Liver (tissue), 9 donors: Measurements from ENCODE around the gene GABARAPL1. TPM values are rescaled to one million over a fixed set of nuclear protein-coding genes. Genes with fewer than 3 reads are reported as not detected.

Experiments
- DNase-seq: peaks from one replicate; pipeline ENCODE4 v3.0.0-alpha.2; 2017; ENCODE audit warnings: low spot score
- H3K27ac ChIP-seq, 2 donors: one replicate each; pipeline ENCODE4 v1.7.0; 2013; ENCODE audit warnings: inconsistent platforms in 2 of 2, low read length in 2 of 2, control low read depth in 1 of 2, low read depth in 1 of 2, mild to moderate bottlenecking in 1 of 2
- H3K27me3 ChIP-seq, 4 donors: one replicate each; pipeline versions ENCODE4 v1.6.1 to v1.7.0; 2013; ENCODE audit warnings: low read length in 3 of 4, inconsistent platforms in 1 of 4, mild to moderate bottlenecking in 1 of 4, moderate library complexity in 1 of 4; ENCODE audit not compliant: control insufficient read depth in 4 of 4, insufficient read depth in 4 of 4
- H3K36me3 ChIP-seq, 4 donors: one replicate each; pipeline versions ENCODE4 v1.6.1 to v1.7.0; 2013; ENCODE audit warnings: low read length in 3 of 4, mild to moderate bottlenecking in 3 of 4, low read depth in 1 of 4, moderate library complexity in 1 of 4; ENCODE audit not compliant: control insufficient read depth in 4 of 4, insufficient read depth in 3 of 4
- H3K4me1 ChIP-seq, 4 donors: one replicate each; pipeline versions ENCODE4 v1.6.1 to v1.7.0; 2013; ENCODE audit warnings: low read length in 3 of 4, mild to moderate bottlenecking in 3 of 4, moderate library complexity in 1 of 4; ENCODE audit not compliant: control insufficient read depth in 4 of 4, insufficient read depth in 4 of 4
- H3K4me3 ChIP-seq, 3 donors: one replicate each; pipeline versions ENCODE4 v1.6.1 to v1.7.0; 2013; ENCODE audit warnings: low read length in 3 of 3, control low read depth in 1 of 3, low read depth in 1 of 3, mild to moderate bottlenecking in 1 of 3
- H3K9ac ChIP-seq, 2 donors: one replicate each; pipeline ENCODE4 v1.7.0; 2013; ENCODE audit warnings: low read length in 2 of 2, mild to moderate bottlenecking in 2 of 2, moderate library complexity in 2 of 2, control low read depth in 1 of 2, low read depth in 1 of 2
- H3K9me3 ChIP-seq, 4 donors: one replicate each; pipeline versions ENCODE4 v1.6.1 to v1.7.0; 2013; ENCODE audit warnings: low read length in 3 of 4; ENCODE audit not compliant: control insufficient read depth in 4 of 4
- ATF3 ChIP-seq: IDR thresholded peaks from 2 replicates; pipeline ENCODE4 v1.6.1; 2016; ENCODE audit warnings: antibody characterized with exemption
- CTCF ChIP-seq: fragments of 150-350 bp; IDR thresholded peaks from 2 replicates; pipeline ENCODE4 v1.5.1; 2017; ENCODE audit warnings: improper control_type of control experiment, low read depth, low read length; ENCODE audit not compliant: missing input control
- EGR1 ChIP-seq, 2 donors: IDR thresholded peaks; 2 replicates each; pipeline ENCODE4 v1.6.1; 2016 to 2018; ENCODE audit warnings: antibody characterized with exemption in 2 of 2, low read depth in 2 of 2
- FOXA1 ChIP-seq: IDR thresholded peaks from 2 replicates; pipeline ENCODE4 v1.6.1; 2016; ENCODE audit warnings: antibody characterized with exemption
- FOXA2 ChIP-seq: IDR thresholded peaks from 2 replicates; pipeline ENCODE4 v1.6.1; 2016; ENCODE audit warnings: antibody characterized with exemption
- GABPA ChIP-seq, 2 donors: IDR thresholded peaks in 1 of 2; conservative IDR thresholded peaks in 1 of 2; 2 replicates each; pipeline ENCODE4 v1.6.1; 2016; ENCODE audit warnings: antibody characterized with exemption in 2 of 2, mild to moderate bottlenecking in 1 of 2, moderate library complexity in 1 of 2
- HNF4A ChIP-seq, 2 donors: conservative IDR thresholded peaks; 2 replicates each; pipeline ENCODE4 v1.6.1; 2016; ENCODE audit warnings: antibody characterized with exemption in 2 of 2, mild to moderate bottlenecking in 2 of 2
- HNF4G ChIP-seq: IDR thresholded peaks from 2 replicates; pipeline ENCODE4 v1.6.1; 2016; ENCODE audit warnings: antibody characterized with exemption
- JUND ChIP-seq, 2 donors: IDR thresholded peaks; 2 replicates each; pipeline ENCODE4 v1.6.1; 2016; ENCODE audit warnings: antibody characterized with exemption in 2 of 2
- MAX ChIP-seq: IDR thresholded peaks from 2 replicates; pipeline ENCODE4 v1.6.1; 2016; ENCODE audit warnings: antibody characterized with exemption
- NR2F2 ChIP-seq: IDR thresholded peaks from 2 replicates; pipeline ENCODE4 v1.6.1; 2016; ENCODE audit warnings: antibody characterized with exemption
- RAD21 ChIP-seq, 2 donors: IDR thresholded peaks; 2 replicates each; pipeline ENCODE4 v1.6.1; 2016; ENCODE audit warnings: antibody characterized with exemption in 2 of 2, mild to moderate bottlenecking in 2 of 2
- REST ChIP-seq: IDR thresholded peaks from 2 replicates; pipeline ENCODE4 v1.6.1; 2016; ENCODE audit warnings: antibody characterized with exemption, mild to moderate bottlenecking
- RXRA ChIP-seq, 2 donors: IDR thresholded peaks; 2 replicates each; pipeline ENCODE4 v1.6.1; 2017 to 2018; ENCODE audit warnings: antibody characterized with exemption in 2 of 2, mild to moderate bottlenecking in 1 of 2
- SP1 ChIP-seq: IDR thresholded peaks from 2 replicates; pipeline ENCODE4 v1.6.1; 2018; ENCODE audit warnings: antibody characterized with exemption, mild to moderate bottlenecking
- TAF1 ChIP-seq: conservative IDR thresholded peaks from 2 replicates; pipeline ENCODE4 v1.6.1; 2016; ENCODE audit warnings: antibody characterized with exemption, mild to moderate bottlenecking
- YY1 ChIP-seq: IDR thresholded peaks from 2 replicates; pipeline ENCODE4 v1.6.1; 2016; ENCODE audit warnings: antibody characterized with exemption, mild to moderate bottlenecking
- ZBTB33 ChIP-seq: IDR thresholded peaks from 2 replicates; pipeline ENCODE4 v1.6.1; 2016; ENCODE audit warnings: antibody characterized with exemption
- WGBS: extraction: QIAGEN DNeasy Blood & Tissue Kit; methylation state at CpG from one replicate; pipeline ENCODE4 v1.1.7; 2013; 5-methylcytosine and 5-hydroxymethylcytosine counted together
- polyA plus RNA-seq, 2 donors: library from polyadenylated mRNA; stranded (reverse) in 1 of 2; unstranded in 1 of 2; fragments of 200-250 nt in 1 of 2; fragments of >200 nt in 1 of 2; fragmentation: Nextera tagmentation in 1 of 2; extraction: Ambion mirVana in 1 of 2; gene quantifications; one replicate each; pipeline versions ENCODE4 v1.2.1 to v1.2.3, GENCODE V29; 2013 to 2015
- total RNA-seq, 2 donors: library from RNA; depleted of rRNA; stranded (reverse); fragments of >200 nt; gene quantifications; one replicate each; pipeline ENCODE4 v1.2.3, GENCODE V29; 2014
- donor health status: healthy.
- donor health status: healthy.
- donor health status: healthy.
- donor health status: healthy.
- donor health status: healthy.

The GABARAPL1 gene
- total and polyA plus RNA-seq, 4 donors = 18.0 to 118 (median 53.0) TPM

DNA sequence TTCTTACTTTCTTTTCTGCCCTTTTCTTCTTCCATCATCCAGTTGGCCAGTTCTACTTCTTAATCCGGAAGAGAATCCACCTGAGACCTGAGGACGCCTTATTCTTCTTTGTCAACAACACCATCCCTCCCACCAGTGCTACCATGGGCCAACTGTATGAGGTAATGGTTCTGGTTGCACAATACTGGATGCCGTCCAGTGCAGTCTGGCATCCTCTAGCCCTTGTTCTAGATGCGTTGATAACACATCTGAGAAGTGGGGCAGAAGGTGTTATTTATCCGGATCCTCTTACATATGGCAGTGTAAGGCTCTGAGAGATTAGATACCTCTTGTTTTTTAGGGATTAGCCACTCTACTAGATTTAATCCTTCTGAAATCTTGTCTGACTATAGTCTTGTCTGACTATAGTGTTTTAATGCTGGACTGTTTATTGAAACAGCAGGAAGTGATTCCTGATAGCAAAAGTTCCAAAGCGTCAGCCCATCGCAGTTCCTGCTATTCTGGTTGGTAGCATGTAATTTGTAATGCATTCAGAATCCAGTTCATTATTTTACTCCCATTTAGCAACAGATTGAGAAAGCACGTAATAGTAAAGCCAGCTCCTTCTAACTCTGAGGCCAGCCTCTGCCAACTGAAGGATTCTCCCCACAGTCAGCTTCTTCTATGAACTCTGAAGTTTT, 7.9 kb downstream of the GABARAPL1 start:
- Histone ChIP-seq H3K4me1 (peaks cover 0 to 15% (median 7%) of the 10 kb centered on the region in 4 donors), H3K9ac (no peak overlapping the region), H3K36me3 (peaks cover 17 to 55% (median 48%) of the 10 kb centered on the region in 4 donors), H3K27ac (peak overlapping the region; percentile 62 to 77), H3K9me3 (no peaks in the 10 kb centered on the region), H3K27me3 (no peaks in the 10 kb centered on the region), H3K4me3 (no peak overlapping the region)
- TF ChIP-seq JUND (IDR thresholded peaks at IDR 0.05) (peak; percentile 90 to 91), RXRA (IDR thresholded peaks at IDR 0.05) (peak; percentile 41 to 82), NR2F2 (no peak), ZBTB33 (peak; percentile 10), RAD21 (IDR thresholded peaks at IDR 0.05) (peak in 1 of 2 donors; percentile 15), ATF3 (no peak), CTCF (no peak), SP1 (peak; percentile 53), FOXA2 (peak; percentile 90), FOXA1 (peak; percentile 90), HNF4G (no peak), REST (peak; percentile 66), HNF4A (conservative IDR thresholded peaks at IDR 0.05) (peak; percentile 33 to 68), EGR1 (IDR thresholded peaks at IDR 0.05; ENCODE audit: low read depth in 2 of 2) (peak in 1 of 2 donors; percentile 26), GABPA (IDR thresholded peaks at IDR 0.05 in 1 of 2, conservative IDR thresholded peaks at IDR 0.05 in 1 of 2) (no peak), YY1 (peak; percentile 52), MAX (peak; percentile 26), TAF1 (no peak)
- DNase-seq = no peak
- 42% methylated on average over 8 of the region's 8 CpGs for WGBS
